EH (cell line): ENCODE data around the gene HAPSTR1.
"Not testable (repeated sequence)": the region's sequence is repeated elsewhere in the genome, so short reads cannot be mapped to it uniquely, and the experiment has no call there.

Source experiments
- DNase-seq: peaks from one replicate; pipeline ENCODE4 v3.0.0-alpha.2; 2015; ENCODE audit warnings: low read depth

The HAPSTR1 gene

GRCh38 chr16:9072806-9073341 is 18.6 kb upstream of the HAPSTR1 start:
- peak; percentile 90 for DNase-seq

- DNase-seq, result no peak
These were observed 16.0 kb upstream of the HAPSTR1 start for GRCh38 chr16:9075299-9076071.

GRCh38 chr16:9077091-9077809 is 14.2 kb upstream of the HAPSTR1 start:
- peak; percentile 96 for DNase-seq

GRCh38 chr16:9078467-9079429 is 12.7 kb upstream of the HAPSTR1 start:
- DNase-seq, result peak; percentile 92

GRCh38 chr16:9079430-9079812 is 12.0 kb upstream of the HAPSTR1 start:
- no peak for DNase-seq

GRCh38 chr16:9081158-9081557 is 10.3 kb upstream of the HAPSTR1 start:
- no peak for DNase-seq

- DNase-seq, result no peak
These were observed 9.6 kb upstream of the HAPSTR1 start for GRCh38 chr16:9081843-9082242.

GRCh38 chr16:9082422-9082821 is 9.0 kb upstream of the HAPSTR1 start:
- no peak for DNase-seq

- DNase-seq, result not testable (repeated sequence)
These were observed 3.7 kb upstream of the HAPSTR1 start for GRCh38 chr16:9087733-9088132.

GRCh38 chr16:9088848-9089247 is 2.6 kb upstream of the HAPSTR1 start:
- DNase-seq, result no peak

GRCh38 chr16:9089660-9090059 is 1.8 kb upstream of the HAPSTR1 start:
- no peak for DNase-seq

- no peak for DNase-seq
These were observed 1.1 kb upstream of the HAPSTR1 start for GRCh38 chr16:9090101-9090959.

GRCh38 chr16:9091867-9092281 is 430 bp downstream of the HAPSTR1 start:
- DNase-seq, result peak; percentile 35

- peak; percentile 30 for DNase-seq
These were observed 986 bp downstream of the HAPSTR1 start for GRCh38 chr16:9092282-9092977.

GRCh38 chr16:9092978-9093344 is 1.5 kb downstream of the HAPSTR1 start:
- DNase-seq, result peak; percentile 17

- no peak for DNase-seq
These were observed 2.8 kb downstream of the HAPSTR1 start for GRCh38 chr16:9094011-9094846.

- no peak for DNase-seq
These were observed 3.7 kb downstream of the HAPSTR1 start for GRCh38 chr16:9095171-9095570.

- DNase-seq, result no peak
These were observed 4.4 kb downstream of the HAPSTR1 start for GRCh38 chr16:9095656-9096397.

- no peak for DNase-seq
These were observed 5.0 kb downstream of the HAPSTR1 start for GRCh38 chr16:9096416-9096952.
